Measurements from ENCODE around the gene CBY2. TPM values are rescaled to one million over a fixed set of nuclear protein-coding genes. Genes with fewer than 3 reads are reported as not detected.

Gene CBY2
- total RNA-seq, 1 donor from 2014 or later: not detected

DNA sequence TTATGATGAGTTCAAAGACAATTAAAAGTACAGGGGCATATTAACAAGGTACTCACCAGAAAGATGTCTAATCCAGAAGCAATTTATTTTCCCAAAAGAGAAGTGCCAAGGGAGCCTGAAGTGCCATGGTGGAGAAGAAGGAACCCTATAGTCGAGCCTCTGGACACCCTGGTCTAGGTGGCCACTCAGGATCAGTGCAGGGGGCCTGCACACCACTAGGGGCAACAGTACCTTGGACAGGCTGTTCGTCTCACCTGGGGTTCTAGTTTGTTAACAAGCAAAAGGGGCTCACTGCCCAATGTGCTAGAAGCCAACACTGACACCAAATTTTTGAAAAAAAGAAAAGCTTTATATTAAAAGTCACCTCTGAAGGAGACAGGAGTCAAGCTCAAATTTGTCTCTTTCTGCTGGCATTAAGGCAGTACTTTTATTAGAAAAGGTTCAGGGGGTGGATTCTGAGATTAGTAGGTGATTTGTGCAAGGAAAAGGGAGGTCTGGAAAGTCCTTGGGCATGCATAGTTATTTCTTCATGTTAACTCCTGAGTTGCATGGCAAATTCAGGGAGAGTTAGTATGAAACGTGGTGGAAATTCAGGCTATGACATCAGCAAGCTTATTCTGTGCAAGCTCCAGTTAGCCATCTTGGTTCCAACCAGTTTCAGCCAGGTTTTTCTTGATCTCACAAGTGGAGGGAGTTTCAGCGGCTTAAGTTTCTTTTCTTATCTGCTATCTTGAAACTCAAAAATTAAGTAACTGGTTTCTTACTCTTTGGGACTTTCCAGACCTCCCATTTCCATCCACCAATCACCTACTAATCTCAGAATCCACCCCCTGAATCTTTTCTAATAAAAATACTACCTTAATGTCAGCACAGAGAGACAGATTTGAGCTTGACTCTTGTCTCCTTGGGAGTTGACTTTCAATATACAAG is 884 bp upstream of the CBY2 start:
- no peak overlapping the region for H3K4me3 ChIP-seq (ENCODE audit: low read length in 3 of 3)
- H3K4me1 ChIP-seq (ENCODE audit: control insufficient read depth in 3 of 3, insufficient read depth in 3 of 3, low read length in 3 of 3): no peaks in the 10 kb centered on the region
- no peak overlapping the region for H3K9ac ChIP-seq (ENCODE audit: low read depth in 1 of 3, low read length in 3 of 3)
- H3K27ac ChIP-seq (ENCODE audit: low read depth, low read length): no peak overlapping the region
- H3K27me3 ChIP-seq (ENCODE audit: control insufficient read depth in 3 of 3, insufficient read depth in 3 of 3, low read length in 3 of 3): no peaks in the 10 kb centered on the region
- no peaks in the 10 kb centered on the region for H3K36me3 ChIP-seq (ENCODE audit: control insufficient read depth in 3 of 3, insufficient read depth in 3 of 3, low read length in 3 of 3)
- no peaks in the 10 kb centered on the region for H3K9me3 ChIP-seq (ENCODE audit: control insufficient read depth in 3 of 3, low read length in 3 of 3)

DNA sequence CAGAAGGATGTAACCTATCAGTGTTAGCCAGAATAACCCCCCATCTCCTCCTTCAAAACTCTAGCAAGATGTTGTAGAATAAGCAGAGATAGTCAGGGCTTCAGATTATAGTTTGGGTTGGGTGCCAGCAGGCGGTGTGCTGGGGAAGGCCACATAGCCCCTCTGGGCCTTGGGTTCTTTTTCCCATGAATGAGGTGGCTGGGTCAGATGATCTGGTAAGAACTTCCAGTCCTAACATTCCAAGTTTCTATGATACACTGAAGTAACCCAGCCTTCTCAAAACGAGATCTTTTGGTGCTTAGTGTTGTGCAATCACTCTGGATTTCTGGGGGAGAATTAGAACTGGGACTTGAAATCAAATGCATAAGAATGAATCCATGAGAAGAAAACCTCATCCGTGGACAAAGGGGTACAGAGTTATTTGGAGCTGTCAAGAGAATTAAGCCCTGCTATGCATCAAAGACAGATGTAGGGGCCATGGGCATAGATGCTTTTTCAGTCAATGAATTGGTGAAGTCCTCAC is 810 bp downstream of the CBY2 start:
- Histone ChIP-seq H3K9ac (ENCODE audit: low read depth in 1 of 3, low read length in 3 of 3) (no peak overlapping the region), H3K4me3 (ENCODE audit: low read length in 3 of 3) (no peak overlapping the region)

DNA sequence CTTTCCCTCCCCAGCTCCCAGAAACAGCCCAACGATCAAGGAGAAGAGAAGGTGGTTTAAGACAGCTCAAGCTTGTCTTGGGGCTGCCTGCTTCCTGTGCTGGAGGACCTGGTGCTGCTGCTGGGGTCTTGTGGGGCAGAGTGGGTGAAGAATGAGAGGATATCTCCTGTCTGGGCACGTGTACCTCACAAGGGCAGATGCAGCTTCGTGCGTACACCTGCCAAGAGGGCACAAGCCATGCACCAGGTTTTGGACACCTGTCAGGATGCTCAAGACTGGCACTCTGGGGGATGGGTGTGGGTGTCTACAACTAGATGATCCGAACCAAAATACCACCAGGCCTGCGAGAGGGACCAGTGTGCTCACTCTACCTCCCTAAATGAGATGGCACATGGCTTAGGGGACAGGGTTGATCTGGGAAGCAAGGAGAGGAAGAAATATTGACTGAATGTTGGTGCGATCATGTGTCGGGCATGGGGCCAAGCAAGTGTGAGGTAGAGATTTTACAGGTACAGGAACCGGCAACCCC is 2.2 kb downstream of the CBY2 start:
- Histone ChIP-seq H3K27me3 (ENCODE audit: control insufficient read depth in 3 of 3, insufficient read depth in 3 of 3, low read length in 3 of 3) (no peaks in the 10 kb centered on the region), H3K9me3 (ENCODE audit: control insufficient read depth in 3 of 3, low read length in 3 of 3) (no peaks in the 10 kb centered on the region), H3K9ac (ENCODE audit: low read depth in 1 of 3, low read length in 3 of 3) (no peak overlapping the region), H3K27ac (ENCODE audit: low read depth, low read length) (no peak overlapping the region), H3K4me3 (ENCODE audit: low read length in 3 of 3) (no peak overlapping the region), H3K4me1 (ENCODE audit: control insufficient read depth in 3 of 3, insufficient read depth in 3 of 3, low read length in 3 of 3) (no peaks in the 10 kb centered on the region), H3K36me3 (ENCODE audit: control insufficient read depth in 3 of 3, insufficient read depth in 3 of 3, low read length in 3 of 3) (no peaks in the 10 kb centered on the region)

More for the DNA sequence above, 810 bp downstream of the CBY2 start:
- Histone ChIP-seq H3K27me3 (ENCODE audit: control insufficient read depth in 3 of 3, insufficient read depth in 3 of 3, low read length in 3 of 3) (no peaks in the 10 kb centered on the region), H3K27ac (ENCODE audit: low read depth, low read length) (no peak overlapping the region), H3K4me1 (ENCODE audit: control insufficient read depth in 3 of 3, insufficient read depth in 3 of 3, low read length in 3 of 3) (no peaks in the 10 kb centered on the region), H3K9me3 (ENCODE audit: control insufficient read depth in 3 of 3, low read length in 3 of 3) (no peaks in the 10 kb centered on the region), H3K36me3 (ENCODE audit: control insufficient read depth in 3 of 3, insufficient read depth in 3 of 3, low read length in 3 of 3) (no peaks in the 10 kb centered on the region)

DNA sequence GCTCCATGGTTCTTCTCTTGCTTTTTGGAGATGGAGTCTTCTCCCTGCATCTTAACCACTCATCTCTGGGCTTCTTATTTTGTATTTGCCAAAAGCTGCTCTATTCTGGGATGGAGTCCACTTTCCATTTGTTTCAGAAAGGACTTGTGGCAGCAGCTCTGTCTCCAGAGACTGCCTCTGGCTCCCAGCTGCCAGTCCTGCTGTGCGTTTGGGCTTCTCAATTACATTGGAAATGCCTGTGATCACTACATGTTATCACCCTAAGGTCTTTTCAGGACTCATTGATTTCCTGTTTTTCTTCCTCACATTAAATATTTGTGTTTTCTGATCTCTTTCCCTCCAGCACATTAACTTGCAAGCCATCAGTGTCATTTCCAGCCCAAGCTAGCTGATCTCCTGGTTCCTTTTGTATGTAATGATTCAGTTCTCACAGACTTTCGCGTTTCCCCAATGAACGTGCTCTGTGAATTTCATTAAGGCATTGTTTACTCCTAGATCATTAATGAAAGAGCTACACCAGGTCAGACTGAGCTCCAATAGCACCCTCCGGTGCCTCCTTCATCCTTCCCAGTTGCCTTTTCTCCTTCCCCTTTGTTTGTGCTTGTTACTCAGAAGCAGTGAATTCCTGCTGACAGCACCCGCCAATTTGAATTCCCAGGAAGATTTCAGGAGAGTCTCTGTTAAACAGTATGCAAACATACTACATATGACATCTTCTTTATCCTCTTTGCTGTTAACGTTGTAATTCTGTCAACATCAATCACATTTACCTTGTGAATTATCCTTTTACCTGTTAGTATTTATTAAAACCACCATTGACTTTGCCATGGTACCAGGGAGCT is 3.0 kb downstream of the CBY2 start:
- Histone ChIP-seq H3K9me3 (ENCODE audit: control insufficient read depth in 3 of 3, low read length in 3 of 3) (no peaks in the 10 kb centered on the region), H3K4me3 (ENCODE audit: low read length in 3 of 3) (no peak overlapping the region), H3K27ac (ENCODE audit: low read depth, low read length) (no peak overlapping the region), H3K36me3 (ENCODE audit: control insufficient read depth in 3 of 3, insufficient read depth in 3 of 3, low read length in 3 of 3) (no peaks in the 10 kb centered on the region), H3K4me1 (ENCODE audit: control insufficient read depth in 3 of 3, insufficient read depth in 3 of 3, low read length in 3 of 3) (no peaks in the 10 kb centered on the region), H3K27me3 (ENCODE audit: control insufficient read depth in 3 of 3, insufficient read depth in 3 of 3, low read length in 3 of 3) (no peaks in the 10 kb centered on the region), H3K9ac (ENCODE audit: low read depth in 1 of 3, low read length in 3 of 3) (no peak overlapping the region)

DNA sequence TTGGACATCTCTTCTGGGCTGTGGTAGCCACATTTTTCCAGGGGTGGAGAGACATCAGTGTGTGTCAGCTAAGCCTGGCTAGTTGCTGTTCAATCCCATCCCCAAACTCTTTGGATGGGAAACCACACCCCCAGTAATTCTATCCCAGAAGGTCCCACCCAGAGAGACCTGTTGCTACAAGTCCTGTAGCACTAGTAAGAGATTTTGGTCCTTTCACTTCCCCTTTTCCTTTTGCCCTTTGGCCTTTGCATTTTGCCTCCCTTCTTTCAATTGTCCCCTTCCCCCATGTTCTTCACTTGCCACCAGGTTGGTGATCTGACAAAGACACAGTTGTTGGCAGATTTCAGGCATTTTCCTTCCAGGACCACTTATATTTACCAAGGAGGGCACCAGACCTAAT is 3.8 kb downstream of the CBY2 start:
- Histone ChIP-seq H3K9ac (ENCODE audit: low read depth in 1 of 3, low read length in 3 of 3) (no peak overlapping the region), H3K4me1 (ENCODE audit: control insufficient read depth in 3 of 3, insufficient read depth in 3 of 3, low read length in 3 of 3) (no peaks in the 10 kb centered on the region), H3K36me3 (ENCODE audit: control insufficient read depth in 3 of 3, insufficient read depth in 3 of 3, low read length in 3 of 3) (no peaks in the 10 kb centered on the region), H3K4me3 (ENCODE audit: low read length in 3 of 3) (no peak overlapping the region), H3K27me3 (ENCODE audit: control insufficient read depth in 3 of 3, insufficient read depth in 3 of 3, low read length in 3 of 3) (no peaks in the 10 kb centered on the region), H3K27ac (ENCODE audit: low read depth, low read length) (no peak overlapping the region), H3K9me3 (ENCODE audit: control insufficient read depth in 3 of 3, low read length in 3 of 3) (no peaks in the 10 kb centered on the region)

DNA sequence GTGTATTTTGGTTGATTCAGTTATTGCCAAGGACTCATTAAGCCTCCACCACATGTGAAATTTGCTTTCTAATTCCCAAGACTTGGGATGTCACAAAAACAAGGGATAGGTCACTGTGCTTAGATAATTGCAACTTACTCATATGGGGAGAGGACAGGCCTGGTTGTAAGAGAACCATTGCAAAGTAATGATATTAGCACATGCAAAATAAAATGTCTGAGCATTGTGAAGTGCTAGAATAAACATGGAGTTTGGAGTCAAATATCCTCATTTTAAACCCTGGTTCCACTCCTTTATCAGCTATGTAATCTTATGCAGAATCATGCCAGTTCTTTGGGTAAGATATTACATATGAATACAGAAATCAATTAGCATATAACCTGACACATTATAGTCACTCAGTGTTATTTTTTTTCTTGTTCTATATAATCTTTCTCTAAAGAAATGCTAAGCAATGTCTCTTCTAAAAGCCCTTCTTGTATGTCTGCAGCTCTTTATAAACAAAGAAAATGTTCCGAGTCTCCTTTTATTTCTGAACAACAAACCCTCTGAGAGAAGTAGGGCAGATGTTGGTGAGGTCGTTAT is 5.5 kb downstream of the CBY2 start:
- no peaks in the 10 kb centered on the region for H3K36me3 ChIP-seq (ENCODE audit: control insufficient read depth in 3 of 3, insufficient read depth in 3 of 3, low read length in 3 of 3)
- H3K27ac ChIP-seq (ENCODE audit: low read depth, low read length): no peak overlapping the region
- H3K4me3 ChIP-seq (ENCODE audit: low read length in 3 of 3): no peak overlapping the region
- no peaks in the 10 kb centered on the region for H3K4me1 ChIP-seq (ENCODE audit: control insufficient read depth in 3 of 3, insufficient read depth in 3 of 3, low read length in 3 of 3)
- H3K9me3 ChIP-seq (ENCODE audit: control insufficient read depth in 3 of 3, low read length in 3 of 3): no peaks in the 10 kb centered on the region
- H3K9ac ChIP-seq (ENCODE audit: low read depth in 1 of 3, low read length in 3 of 3): no peak overlapping the region
- no peaks in the 10 kb centered on the region for H3K27me3 ChIP-seq (ENCODE audit: control insufficient read depth in 3 of 3, insufficient read depth in 3 of 3, low read length in 3 of 3)

DNA sequence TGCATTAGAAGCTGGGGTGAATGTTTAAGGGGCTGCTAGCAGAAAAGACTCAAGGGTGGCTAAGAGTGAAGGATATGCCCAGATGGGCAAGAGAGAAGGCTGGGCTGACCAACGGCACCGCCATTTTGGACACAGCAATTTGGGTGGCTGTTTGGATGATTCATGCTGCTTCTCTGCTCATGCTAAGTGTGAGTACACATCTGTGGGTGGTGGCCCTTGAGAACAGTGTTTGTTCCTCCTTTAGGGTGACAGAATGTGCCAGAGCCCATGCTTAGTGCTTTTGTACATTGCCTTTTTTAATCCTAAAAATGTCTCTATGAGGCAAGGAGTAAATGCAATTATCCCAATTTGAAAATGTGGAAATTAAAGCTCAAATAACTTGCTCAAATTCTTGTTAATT is 9.8 kb downstream of the CBY2 start:
- Histone ChIP-seq H3K27me3 (ENCODE audit: control insufficient read depth in 3 of 3, insufficient read depth in 3 of 3, low read length in 3 of 3) (no peaks in the 10 kb centered on the region), H3K9ac (ENCODE audit: low read depth in 1 of 3, low read length in 3 of 3) (no peak overlapping the region), H3K9me3 (ENCODE audit: control insufficient read depth in 3 of 3, low read length in 3 of 3) (peaks cover 0 to 2% (median 0%) of the 10 kb centered on the region in 3 donors), H3K27ac (ENCODE audit: low read depth, low read length) (no peak overlapping the region), H3K36me3 (ENCODE audit: control insufficient read depth in 3 of 3, insufficient read depth in 3 of 3, low read length in 3 of 3) (no peaks in the 10 kb centered on the region), H3K4me3 (ENCODE audit: low read length in 3 of 3) (no peak overlapping the region), H3K4me1 (ENCODE audit: control insufficient read depth in 3 of 3, insufficient read depth in 3 of 3, low read length in 3 of 3) (no peaks in the 10 kb centered on the region)

DNA sequence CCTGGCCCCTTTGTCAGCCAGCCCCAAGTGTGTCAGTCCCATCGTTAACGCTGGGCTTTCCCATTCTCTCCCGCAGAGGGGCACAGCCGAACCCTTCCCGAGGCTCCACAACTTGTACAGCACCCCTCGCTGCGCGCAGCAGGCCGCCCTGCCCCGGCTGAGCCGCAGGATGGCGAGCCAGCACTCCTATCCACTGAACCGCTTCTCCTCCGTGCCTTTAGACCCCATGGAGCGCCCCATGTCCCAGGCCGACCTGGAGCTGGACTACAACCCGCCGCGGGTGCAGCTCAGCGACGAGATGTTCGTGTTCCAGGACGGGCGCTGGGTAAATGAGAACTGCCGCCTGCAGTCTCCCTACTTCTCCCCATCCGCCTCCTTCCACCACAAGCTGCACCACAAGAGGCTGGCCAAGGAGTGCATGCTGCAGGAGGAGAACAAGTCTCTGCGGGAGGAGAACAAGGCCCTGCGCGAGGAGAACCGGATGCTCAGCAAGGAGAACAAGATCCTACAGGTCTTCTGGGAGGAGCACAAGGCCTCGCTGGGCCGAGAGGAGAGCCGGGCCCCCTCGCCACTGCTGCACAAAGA is 11.1 kb downstream of the CBY2 start:
- Histone ChIP-seq H3K9me3 (ENCODE audit: control insufficient read depth in 3 of 3, low read length in 3 of 3) (peaks cover 0 to 2% (median 0%) of the 10 kb centered on the region in 3 donors), H3K4me3 (ENCODE audit: low read length in 3 of 3) (no peak overlapping the region), H3K36me3 (ENCODE audit: control insufficient read depth in 3 of 3, insufficient read depth in 3 of 3, low read length in 3 of 3) (no peaks in the 10 kb centered on the region), H3K4me1 (ENCODE audit: control insufficient read depth in 3 of 3, insufficient read depth in 3 of 3, low read length in 3 of 3) (no peaks in the 10 kb centered on the region), H3K27me3 (ENCODE audit: control insufficient read depth in 3 of 3, insufficient read depth in 3 of 3, low read length in 3 of 3) (no peaks in the 10 kb centered on the region), H3K27ac (ENCODE audit: low read depth, low read length) (no peak overlapping the region), H3K9ac (ENCODE audit: low read depth in 1 of 3, low read length in 3 of 3) (no peak overlapping the region)

DNA sequence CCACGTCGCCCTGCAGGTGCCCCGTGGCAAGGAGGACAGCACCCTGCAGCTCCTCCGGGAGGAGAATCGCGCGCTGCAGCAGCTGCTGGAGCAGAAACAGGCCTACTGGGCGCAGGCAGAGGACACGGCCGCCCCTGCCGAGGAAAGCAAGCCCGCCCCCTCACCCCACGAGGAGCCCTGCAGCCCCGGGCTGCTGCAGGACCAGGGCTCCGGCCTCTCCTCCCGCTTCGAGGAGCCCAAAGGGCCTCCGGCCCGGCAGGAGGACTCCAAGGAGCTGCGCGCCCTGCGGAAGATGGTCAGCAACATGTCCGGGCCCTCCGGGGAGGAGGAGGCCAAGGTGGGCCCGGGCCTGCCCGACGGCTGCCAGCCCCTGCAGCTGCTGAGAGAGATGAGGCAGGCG is 11.6 kb downstream of the CBY2 start:
- no peaks in the 10 kb centered on the region for H3K4me1 ChIP-seq (ENCODE audit: control insufficient read depth in 3 of 3, insufficient read depth in 3 of 3, low read length in 3 of 3)
- H3K4me3 ChIP-seq (ENCODE audit: low read length in 3 of 3): no peak overlapping the region

More for the DNA sequence above, 11.6 kb downstream of the CBY2 start:
- H3K27ac ChIP-seq (ENCODE audit: low read depth, low read length): no peak overlapping the region
- no peaks in the 10 kb centered on the region for H3K27me3 ChIP-seq (ENCODE audit: control insufficient read depth in 3 of 3, insufficient read depth in 3 of 3, low read length in 3 of 3)
- H3K9me3 ChIP-seq (ENCODE audit: control insufficient read depth in 3 of 3, low read length in 3 of 3): peaks cover 0 to 2% (median 0%) of the 10 kb centered on the region in 3 donors
- no peak overlapping the region for H3K9ac ChIP-seq (ENCODE audit: low read depth in 1 of 3, low read length in 3 of 3)
- no peaks in the 10 kb centered on the region for H3K36me3 ChIP-seq (ENCODE audit: control insufficient read depth in 3 of 3, insufficient read depth in 3 of 3, low read length in 3 of 3)

All from skeletal muscle tissue (tissue), 4 donors.